ENCODE measurements around the gene ABCC1. TPM values are rescaled to one million over a fixed set of nuclear protein-coding genes. Genes with fewer than 3 reads are reported as not detected.

ABCC1 gene
- total RNA-seq, 1 experiment from 2014 or later = 61.9 TPM

DNA sequence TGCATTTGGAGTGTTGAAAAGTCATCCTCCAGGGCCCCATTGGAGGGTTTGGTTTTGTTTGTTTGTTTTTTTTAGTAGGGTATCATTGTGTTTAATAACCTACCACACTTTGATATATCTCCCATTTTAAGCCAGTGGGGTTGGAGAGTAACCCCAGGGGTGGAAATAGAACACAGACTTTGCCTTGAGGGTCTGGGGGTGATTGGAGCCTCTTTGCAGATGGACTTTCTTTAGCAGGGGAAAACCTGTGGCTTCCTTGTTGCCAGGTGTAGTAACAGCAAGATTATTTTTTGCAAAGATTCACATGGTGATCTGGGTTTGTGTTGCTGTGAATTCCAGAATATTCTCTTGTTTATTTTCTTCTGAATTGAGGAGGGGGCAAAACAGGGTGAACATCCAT is 1.5 kb downstream of the ABCC1 start:
- Mint-ChIP-seq H3K4me3 (peak overlapping the region; percentile 86), H3K36me3 (peaks cover 3% of the 10 kb centered on the region), H3K27me3 (ENCODE audit: low read depth) (no peaks in the 10 kb centered on the region), H3K27ac (peak overlapping the region; percentile 61), H3K9me3 (no peaks in the 10 kb centered on the region), H3K4me1 (peaks cover 38% of the 10 kb centered on the region)
- TF ChIP-seq RELA (CRISPR knock-in tag; IDR thresholded peaks at IDR 0.05; ENCODE audit: borderline replicate concordance) = no peak
- no peak for TF ChIP-seq NFATC4 (CRISPR knock-in tag; IDR thresholded peaks at IDR 0.05)
- TF ChIP-seq, protein P1, sequence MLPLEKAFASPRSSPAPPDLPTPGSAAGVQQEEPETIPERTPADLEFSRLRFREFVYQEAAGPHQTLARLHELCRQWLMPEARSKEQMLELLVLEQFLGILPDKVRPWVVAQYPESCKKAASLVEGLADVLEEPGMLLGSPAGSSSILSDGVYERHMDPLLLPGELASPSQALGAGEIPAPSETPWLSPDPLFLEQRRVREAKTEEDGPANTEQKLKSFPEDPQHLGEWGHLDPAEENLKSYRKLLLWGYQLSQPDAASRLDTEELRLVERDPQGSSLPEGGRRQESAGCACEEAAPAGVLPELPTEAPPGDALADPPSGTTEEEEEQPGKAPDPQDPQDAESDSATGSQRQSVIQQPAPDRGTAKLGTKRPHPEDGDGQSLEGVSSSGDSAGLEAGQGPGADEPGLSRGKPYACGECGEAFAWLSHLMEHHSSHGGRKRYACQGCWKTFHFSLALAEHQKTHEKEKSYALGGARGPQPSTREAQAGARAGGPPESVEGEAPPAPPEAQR (CRISPR knock-in tag; IDR thresholded peaks at IDR 0.05) = no peak
- TF ChIP-seq TP53 (CRISPR knock-in tag; IDR thresholded peaks at IDR 0.05) = no peak
- no peak for TF ChIP-seq IRF2 (CRISPR knock-in tag; IDR thresholded peaks at IDR 0.05; ENCODE audit: borderline replicate concordance, low read depth)
- TF ChIP-seq CBFB (CRISPR knock-in tag; IDR thresholded peaks at IDR 0.05; ENCODE audit: low read depth) = no peak
- TF ChIP-seq PRRX2 (CRISPR knock-in tag; IDR thresholded peaks at IDR 0.05) = no peak
- TF ChIP-seq CTCF (IDR thresholded peaks at IDR 0.05) = no peak
- TF ChIP-seq ZMAT4 (CRISPR knock-in tag; IDR thresholded peaks at IDR 0.05) = no peak
- TF ChIP-seq, protein P2, sequence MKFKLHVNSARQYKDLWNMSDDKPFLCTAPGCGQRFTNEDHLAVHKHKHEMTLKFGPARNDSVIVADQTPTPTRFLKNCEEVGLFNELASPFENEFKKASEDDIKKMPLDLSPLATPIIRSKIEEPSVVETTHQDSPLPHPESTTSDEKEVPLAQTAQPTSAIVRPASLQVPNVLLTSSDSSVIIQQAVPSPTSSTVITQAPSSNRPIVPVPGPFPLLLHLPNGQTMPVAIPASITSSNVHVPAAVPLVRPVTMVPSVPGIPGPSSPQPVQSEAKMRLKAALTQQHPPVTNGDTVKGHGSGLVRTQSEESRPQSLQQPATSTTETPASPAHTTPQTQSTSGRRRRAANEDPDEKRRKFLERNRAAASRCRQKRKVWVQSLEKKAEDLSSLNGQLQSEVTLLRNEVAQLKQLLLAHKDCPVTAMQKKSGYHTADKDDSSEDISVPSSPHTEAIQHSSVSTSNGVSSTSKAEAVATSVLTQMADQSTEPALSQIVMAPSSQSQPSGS (CRISPR knock-in tag; IDR thresholded peaks at IDR 0.05; ENCODE audit: borderline replicate concordance, low read depth) = no peak
- no peak for TF ChIP-seq ZNF512 (CRISPR knock-in tag; IDR thresholded peaks at IDR 0.05; ENCODE audit: borderline replicate concordance)
- DNase-seq (ENCODE audit: low spot score) (no peak), ATAC-seq (no peak)
- CTCF ChIA-PET = interaction anchor here (0.9 to 1.5 kb wide), 2 partner anchors 11 to 19 kb away, joined by 5 read pairs; no protein-coding TSS in a partner anchor
- POLR2A ChIA-PET = interaction anchor here (1.3 to 2.5 kb wide), 2 partner anchors 19 to 62 kb away, joined by 3 to 7 read pairs; partner anchors contain the start of gene CEP20

DNA sequence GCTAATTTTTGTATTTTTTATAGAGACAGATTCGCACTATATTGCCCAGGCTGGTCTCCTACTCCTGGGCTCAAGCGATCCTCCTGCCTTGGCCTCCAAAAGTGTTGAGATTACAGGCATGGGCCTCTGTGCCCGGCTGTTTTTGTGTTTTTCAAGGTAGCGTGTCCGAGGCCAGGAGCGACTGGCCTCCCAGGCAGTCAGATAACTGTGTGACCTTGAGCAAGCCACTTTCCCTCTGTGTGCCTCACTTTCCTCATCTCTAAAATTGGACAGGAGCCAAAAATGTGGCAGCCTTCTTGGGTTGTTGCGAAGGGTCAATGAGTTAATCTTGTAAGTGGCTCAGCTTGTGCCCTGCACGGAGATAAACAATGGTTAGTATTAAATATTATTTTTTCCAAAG is 2.4 kb downstream of the ABCC1 start:
- ATAC-seq = no peak
- TF ChIP-seq, protein P3, sequence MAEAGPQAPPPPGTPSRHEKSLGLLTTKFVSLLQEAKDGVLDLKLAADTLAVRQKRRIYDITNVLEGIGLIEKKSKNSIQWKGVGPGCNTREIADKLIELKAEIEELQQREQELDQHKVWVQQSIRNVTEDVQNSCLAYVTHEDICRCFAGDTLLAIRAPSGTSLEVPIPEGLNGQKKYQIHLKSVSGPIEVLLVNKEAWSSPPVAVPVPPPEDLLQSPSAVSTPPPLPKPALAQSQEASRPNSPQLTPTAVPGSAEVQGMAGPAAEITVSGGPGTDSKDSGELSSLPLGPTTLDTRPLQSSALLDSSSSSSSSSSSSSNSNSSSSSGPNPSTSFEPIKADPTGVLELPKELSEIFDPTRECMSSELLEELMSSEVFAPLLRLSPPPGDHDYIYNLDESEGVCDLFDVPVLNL (CRISPR knock-in tag; IDR thresholded peaks at IDR 0.05; ENCODE audit: borderline replicate concordance, low read depth) = no peak
- TF ChIP-seq NFE2L1 (CRISPR knock-in tag; IDR thresholded peaks at IDR 0.05) (no peak), JUN (CRISPR knock-in tag; IDR thresholded peaks at IDR 0.05) (no peak), TCF7 (CRISPR knock-in tag; IDR thresholded peaks at IDR 0.05; ENCODE audit: low read depth) (no peak)
- TF ChIP-seq, protein P4, sequence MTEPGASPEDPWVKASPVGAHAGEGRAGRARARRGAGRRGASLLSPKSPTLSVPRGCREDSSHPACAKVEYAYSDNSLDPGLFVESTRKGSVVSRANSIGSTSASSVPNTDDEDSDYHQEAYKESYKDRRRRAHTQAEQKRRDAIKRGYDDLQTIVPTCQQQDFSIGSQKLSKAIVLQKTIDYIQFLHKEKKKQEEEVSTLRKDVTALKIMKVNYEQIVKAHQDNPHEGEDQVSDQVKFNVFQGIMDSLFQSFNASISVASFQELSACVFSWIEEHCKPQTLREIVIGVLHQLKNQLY (CRISPR knock-in tag; IDR thresholded peaks at IDR 0.05) = no peak

More for the DNA sequence above, 2.4 kb downstream of the ABCC1 start:
- Mint-ChIP-seq H3K4me3 (peak overlapping the region; percentile 86), H3K4me1 (peaks cover 35% of the 10 kb centered on the region), H3K36me3 (peaks cover 3% of the 10 kb centered on the region), H3K27ac (peak overlapping the region; percentile 91; the same call in 1 of the 2 replicates), H3K27me3 (ENCODE audit: low read depth) (no peaks in the 10 kb centered on the region), H3K9me3 (no peaks in the 10 kb centered on the region)
- ChIA-PET CTCF (interaction anchor here (0.6 kb wide), 1 partner anchor 147 kb away, joined by 3 read pairs; no protein-coding TSS in a partner anchor), POLR2A (interaction anchor here (2.5 kb wide), 1 partner anchor 63 kb away, joined by 7 read pairs; the partner anchor contains the start of gene CEP20)
- no peak for DNase-seq (ENCODE audit: low spot score)

Measured in WTC11 (cell line).